Measurements from ENCODE around the gene ZIM2. TPM values are rescaled to one million over a fixed set of nuclear protein-coding genes. Genes with fewer than 3 reads are reported as not detected.

Gene ZIM2
- total RNA-seq, 1 donor from 2014 or later: not detected

DNA sequence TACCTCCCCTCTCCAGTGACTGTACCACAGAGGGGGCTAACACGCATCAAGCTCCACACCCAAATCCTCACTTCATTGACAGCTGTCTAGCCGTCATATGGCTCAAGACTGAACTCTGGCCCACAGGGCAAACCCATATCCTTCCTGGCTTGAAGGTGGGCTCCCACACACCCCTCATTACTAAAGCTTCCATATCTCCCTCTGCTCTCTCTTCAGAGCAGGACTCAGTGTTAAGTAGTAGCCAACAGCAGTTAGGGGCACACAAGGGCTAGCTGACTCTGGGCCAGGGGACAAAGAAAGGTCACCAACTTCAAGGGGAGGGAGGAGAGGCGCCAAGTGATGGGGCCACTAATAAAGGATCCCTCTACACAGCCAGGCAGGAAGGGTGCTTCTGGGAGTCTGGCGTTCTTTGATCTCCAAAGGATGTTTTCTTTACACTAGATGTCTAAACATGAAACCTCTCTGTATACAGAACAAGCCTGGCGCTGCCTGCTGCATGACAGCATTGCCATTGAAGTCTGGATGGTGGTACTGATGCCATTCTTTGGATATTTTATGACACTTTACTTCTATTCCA, 8.1 kb downstream of the ZIM2 start:
- TF ChIP-seq, protein P1, sequence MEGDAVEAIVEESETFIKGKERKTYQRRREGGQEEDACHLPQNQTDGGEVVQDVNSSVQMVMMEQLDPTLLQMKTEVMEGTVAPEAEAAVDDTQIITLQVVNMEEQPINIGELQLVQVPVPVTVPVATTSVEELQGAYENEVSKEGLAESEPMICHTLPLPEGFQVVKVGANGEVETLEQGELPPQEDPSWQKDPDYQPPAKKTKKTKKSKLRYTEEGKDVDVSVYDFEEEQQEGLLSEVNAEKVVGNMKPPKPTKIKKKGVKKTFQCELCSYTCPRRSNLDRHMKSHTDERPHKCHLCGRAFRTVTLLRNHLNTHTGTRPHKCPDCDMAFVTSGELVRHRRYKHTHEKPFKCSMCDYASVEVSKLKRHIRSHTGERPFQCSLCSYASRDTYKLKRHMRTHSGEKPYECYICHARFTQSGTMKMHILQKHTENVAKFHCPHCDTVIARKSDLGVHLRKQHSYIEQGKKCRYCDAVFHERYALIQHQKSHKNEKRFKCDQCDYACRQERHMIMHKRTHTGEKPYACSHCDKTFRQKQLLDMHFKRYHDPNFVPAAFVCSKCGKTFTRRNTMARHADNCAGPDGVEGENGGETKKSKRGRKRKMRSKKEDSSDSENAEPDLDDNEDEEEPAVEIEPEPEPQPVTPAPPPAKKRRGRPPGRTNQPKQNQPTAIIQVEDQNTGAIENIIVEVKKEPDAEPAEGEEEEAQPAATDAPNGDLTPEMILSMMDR (IDR thresholded peaks at IDR 0.05; ENCODE audit: insufficient read depth, low read length, poor library complexity, severe bottlenecking): no peak
- no peak for DNase-seq (ENCODE audit: low read depth)
- Histone ChIP-seq H3K36me3 (ENCODE audit: control insufficient read depth, insufficient read depth, low read length) (no peaks in the 10 kb centered on the region), H3K27me3 (ENCODE audit: control insufficient read depth, insufficient read depth, low read length) (no peaks in the 10 kb centered on the region), H3K4me3 (ENCODE audit: low read depth, low read length) (no peak overlapping the region)

DNA sequence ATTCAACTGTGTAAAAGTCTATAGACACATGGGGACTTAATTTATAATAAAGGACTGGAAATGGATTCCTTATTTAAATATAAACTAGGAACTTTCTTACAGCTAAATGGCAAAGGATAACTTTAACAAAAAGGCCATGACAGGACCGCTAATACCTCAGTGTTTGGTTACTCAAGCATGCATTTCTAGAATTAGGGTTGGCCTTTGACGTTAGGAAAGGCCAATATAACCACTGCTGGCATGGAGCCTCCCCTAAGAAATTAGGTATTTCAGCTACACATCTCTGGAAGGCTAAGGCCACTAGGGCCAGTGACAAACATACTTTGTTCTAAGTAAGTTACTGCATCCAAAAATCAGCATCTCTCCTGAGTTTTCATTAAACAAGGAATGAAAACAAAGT, 9.3 kb downstream of the ZIM2 start:
- no peak for DNase-seq (ENCODE audit: low read depth)
- H3K36me3 ChIP-seq (ENCODE audit: control insufficient read depth, insufficient read depth, low read length): no peaks in the 10 kb centered on the region
- TF ChIP-seq, protein P1 (IDR thresholded peaks at IDR 0.05; ENCODE audit: insufficient read depth, low read length, poor library complexity, severe bottlenecking): no peak
- H3K27me3 ChIP-seq (ENCODE audit: control insufficient read depth, insufficient read depth, low read length): no peaks in the 10 kb centered on the region
- no peak overlapping the region for H3K4me3 ChIP-seq (ENCODE audit: low read depth, low read length)

DNA sequence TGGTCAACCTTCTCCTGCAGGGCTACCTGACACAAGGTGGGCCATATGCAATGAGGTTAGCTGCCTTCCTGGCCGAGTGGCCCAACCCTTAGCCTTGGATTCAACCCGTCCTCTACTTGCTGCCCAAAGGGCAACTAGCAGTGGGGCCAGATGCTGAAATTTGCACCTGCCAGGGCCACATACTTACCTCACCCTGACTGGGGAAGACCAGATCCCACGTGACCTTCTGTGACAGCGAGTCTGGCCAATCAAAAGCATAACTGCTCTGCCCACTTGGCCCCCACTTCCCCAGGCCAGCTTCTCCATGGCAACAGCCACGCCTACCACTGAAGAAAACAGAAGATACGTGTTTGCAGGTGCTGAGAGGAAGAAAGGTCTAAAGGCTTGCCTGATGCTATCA, 10.9 kb downstream of the ZIM2 start:
- TF ChIP-seq, protein P1 (IDR thresholded peaks at IDR 0.05; ENCODE audit: insufficient read depth, low read length, poor library complexity, severe bottlenecking): no peak
- Histone ChIP-seq H3K36me3 (ENCODE audit: control insufficient read depth, insufficient read depth, low read length) (no peaks in the 10 kb centered on the region), H3K27me3 (ENCODE audit: control insufficient read depth, insufficient read depth, low read length) (no peaks in the 10 kb centered on the region), H3K4me3 (ENCODE audit: low read depth, low read length) (no peak overlapping the region)
- DNase-seq (ENCODE audit: low read depth): no peak

DNA sequence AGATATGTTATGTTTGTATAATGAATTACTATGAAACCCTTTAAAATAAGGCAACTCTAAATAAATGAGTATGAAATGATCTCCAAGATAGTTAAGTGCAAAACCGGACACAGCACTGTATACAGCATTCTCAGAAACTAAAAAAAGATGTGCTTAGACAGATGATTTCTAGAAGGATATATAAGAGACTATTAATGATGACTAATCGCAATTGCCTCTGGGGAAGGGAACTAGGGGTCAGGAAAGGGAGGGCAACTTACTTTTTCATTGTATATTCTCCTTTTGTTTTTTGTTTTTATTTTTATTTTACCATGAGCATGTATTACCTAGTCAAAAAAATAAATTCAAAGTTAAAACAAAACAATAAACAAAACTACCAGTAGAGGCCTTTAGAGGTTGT, 12.8 kb downstream of the ZIM2 start:
- H3K27me3 ChIP-seq (ENCODE audit: control insufficient read depth, insufficient read depth, low read length): no peaks in the 10 kb centered on the region
- H3K4me3 ChIP-seq (ENCODE audit: low read depth, low read length): no peak overlapping the region
- TF ChIP-seq, protein P1 (IDR thresholded peaks at IDR 0.05; ENCODE audit: insufficient read depth, low read length, poor library complexity, severe bottlenecking): no peak
- DNase-seq (ENCODE audit: low read depth): no peak
- H3K36me3 ChIP-seq (ENCODE audit: control insufficient read depth, insufficient read depth, low read length): no peaks in the 10 kb centered on the region

DNA sequence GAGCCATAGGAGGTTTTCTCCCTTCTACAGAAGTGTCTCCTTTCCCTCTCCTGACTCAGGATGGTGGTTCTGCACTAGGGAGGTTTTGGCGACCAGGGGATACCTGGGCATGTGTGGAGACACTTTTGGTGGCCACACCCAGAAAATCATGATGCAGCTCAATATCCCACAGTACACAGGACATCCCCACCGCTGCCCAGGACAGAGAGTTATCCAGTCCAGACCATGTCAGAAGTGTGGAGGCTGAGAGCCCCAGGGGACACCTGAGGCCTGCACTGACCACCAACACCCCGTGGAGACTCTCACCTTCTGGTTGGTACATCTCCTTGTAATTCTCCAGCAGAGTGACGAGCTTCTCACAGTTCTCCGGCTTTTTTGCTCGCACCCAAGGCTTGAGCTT, 16.6 kb downstream of the ZIM2 start:
- TF ChIP-seq, protein P1 (IDR thresholded peaks at IDR 0.05; ENCODE audit: insufficient read depth, low read length, poor library complexity, severe bottlenecking): no peak
- DNase-seq (ENCODE audit: low read depth): no peak
- Histone ChIP-seq H3K27me3 (ENCODE audit: control insufficient read depth, insufficient read depth, low read length) (no peaks in the 10 kb centered on the region), H3K36me3 (ENCODE audit: control insufficient read depth, insufficient read depth, low read length) (no peaks in the 10 kb centered on the region), H3K4me3 (ENCODE audit: low read depth, low read length) (no peak overlapping the region)

DNA sequence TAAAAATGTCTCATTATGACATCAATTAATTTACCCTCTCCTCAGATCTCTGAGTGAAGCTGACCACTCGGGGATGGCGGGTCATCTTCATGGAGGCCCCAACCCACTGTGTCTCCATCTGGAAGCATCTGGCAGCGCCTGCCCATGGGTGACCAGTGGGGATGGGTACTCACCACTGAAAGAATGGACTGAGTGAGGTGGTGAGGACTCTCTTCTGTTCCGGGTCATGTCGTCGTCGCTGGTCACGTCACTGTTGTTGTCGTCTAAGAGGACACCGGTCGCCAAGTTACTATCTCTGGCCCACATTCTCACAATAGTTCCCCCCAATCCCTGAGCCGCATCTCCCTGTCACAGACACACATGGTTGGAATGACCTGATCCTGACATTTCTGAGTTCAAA, 17.1 kb downstream of the ZIM2 start:
- Histone ChIP-seq H3K4me3 (ENCODE audit: low read depth, low read length) (no peak overlapping the region), H3K27me3 (ENCODE audit: control insufficient read depth, insufficient read depth, low read length) (no peaks in the 10 kb centered on the region), H3K36me3 (ENCODE audit: control insufficient read depth, insufficient read depth, low read length) (no peaks in the 10 kb centered on the region)
- DNase-seq (ENCODE audit: low read depth): no peak
- TF ChIP-seq, protein P1 (IDR thresholded peaks at IDR 0.05; ENCODE audit: insufficient read depth, low read length, poor library complexity, severe bottlenecking): no peak
